GM23248 (cell line): ENCODE results near the gene TMEM203.

Experiments
- EZH2 ChIP-seq: fragments of 200-600 bp; sonication (generic); IDR thresholded peaks from 2 replicates; pipeline ENCODE4 v1.6.1; 2018; ENCODE audit warnings: antibody characterized with exemption, mild to moderate bottlenecking; ENCODE audit not compliant: insufficient read depth, poor library complexity, severe bottlenecking
- EZH2phosphoT487 ChIP-seq: fragments of 200-600 bp; sonication (generic); IDR thresholded peaks from 2 replicates; pipeline ENCODE4 v1.6.1; 2018; ENCODE audit warnings: antibody characterized with exemption, moderate library complexity, mild to moderate bottlenecking, low read depth; ENCODE audit not compliant: insufficient read depth

GRCh38 chr9:137168904-137169856 lies 36.3 kb downstream of the TMEM203 start:
- peak; percentile 76 for TF ChIP-seq EZH2
- no peak for TF ChIP-seq EZH2phosphoT487
